SKM-1 (cell line): ENCODE measurements around the gene RUFY2.

Source experiments
- DNase-seq: peaks from one replicate; lab custom pipeline; 2025; ENCODE audit not compliant: unreplicated experiment; lab: John Stamatoyannopoulos, UW

The RUFY2 gene

GRCh38 chr10:68365611-68366010 lies 41.5 kb downstream of the RUFY2 start:
- no peak for DNase-seq

GRCh38 chr10:68364101-68364886 lies 42.8 kb downstream of the RUFY2 start:
- DNase-seq: no peak

- no peak for DNase-seq
Observed at GRCh38 chr10:68362590-68362989, 44.5 kb downstream of the RUFY2 start.

GRCh38 chr10:68359189-68359588 lies 47.9 kb downstream of the RUFY2 start:
- DNase-seq: no peak

GRCh38 chr10:68353537-68353936 lies 53.5 kb downstream of the RUFY2 start:
- DNase-seq: no peak

GRCh38 chr10:68348265-68348741 lies 58.8 kb downstream of the RUFY2 start:
- DNase-seq: peak; percentile 27

GRCh38 chr10:68346774-68347173 lies 60.3 kb downstream of the RUFY2 start:
- no peak for DNase-seq

- DNase-seq: no peak
Observed at GRCh38 chr10:68345621-68346020, 61.5 kb downstream of the RUFY2 start.

GRCh38 chr10:68342909-68343516 lies 64.1 kb downstream of the RUFY2 start:
- DNase-seq: no peak

- DNase-seq: no peak
Observed at GRCh38 chr10:68340358-68341080, 66.6 kb downstream of the RUFY2 start.

- no peak for DNase-seq
Observed at GRCh38 chr10:68336754-68337351, 70.2 kb downstream of the RUFY2 start.

GRCh38 chr10:68334672-68335467 lies 72.2 kb downstream of the RUFY2 start:
- DNase-seq: no peak

GRCh38 chr10:68333440-68334431 lies 73.3 kb downstream of the RUFY2 start:
- DNase-seq: no peak

- no peak for DNase-seq
Observed at GRCh38 chr10:68333058-68333395, 74.0 kb downstream of the RUFY2 start.

- DNase-seq: peak; percentile 55
Observed at GRCh38 chr10:68332259-68333057, 74.6 kb downstream of the RUFY2 start, which contains the start of gene PBLD. Gene PBLD, minus strand, starts transcription at chr10:68332928. Its CDS starts 26,084 bp downstream, at chr10:68306844.

GRCh38 chr10:68331455-68332258 lies 75.4 kb downstream of the RUFY2 start, which contains the start of gene HNRNPH3:
Gene HNRNPH3, plus strand, starts transcription at chr10:68332064. Its CDS starts 5,158 bp downstream, at chr10:68337222.
- peak; percentile 97 for DNase-seq

- DNase-seq: no peak
Observed at GRCh38 chr10:68330852-68331454, 76.1 kb downstream of the RUFY2 start.
